ENCODE measurements around the gene HPSE2. TPM values are rescaled to one million over a fixed set of nuclear protein-coding genes. Genes with fewer than 3 reads are reported as not detected.

The HPSE2 gene
- total and polyA plus RNA-seq, 2 of the 13 experiments (the other 11 are each of a cell fraction or from before 2014, with no cell fraction given) = 0.01 TPM; not detected in 1

GRCh38 chr10:98628206-98628605, 607.4 kb downstream of the HPSE2 start (continued):
- TF ChIP-seq, protein P1, sequence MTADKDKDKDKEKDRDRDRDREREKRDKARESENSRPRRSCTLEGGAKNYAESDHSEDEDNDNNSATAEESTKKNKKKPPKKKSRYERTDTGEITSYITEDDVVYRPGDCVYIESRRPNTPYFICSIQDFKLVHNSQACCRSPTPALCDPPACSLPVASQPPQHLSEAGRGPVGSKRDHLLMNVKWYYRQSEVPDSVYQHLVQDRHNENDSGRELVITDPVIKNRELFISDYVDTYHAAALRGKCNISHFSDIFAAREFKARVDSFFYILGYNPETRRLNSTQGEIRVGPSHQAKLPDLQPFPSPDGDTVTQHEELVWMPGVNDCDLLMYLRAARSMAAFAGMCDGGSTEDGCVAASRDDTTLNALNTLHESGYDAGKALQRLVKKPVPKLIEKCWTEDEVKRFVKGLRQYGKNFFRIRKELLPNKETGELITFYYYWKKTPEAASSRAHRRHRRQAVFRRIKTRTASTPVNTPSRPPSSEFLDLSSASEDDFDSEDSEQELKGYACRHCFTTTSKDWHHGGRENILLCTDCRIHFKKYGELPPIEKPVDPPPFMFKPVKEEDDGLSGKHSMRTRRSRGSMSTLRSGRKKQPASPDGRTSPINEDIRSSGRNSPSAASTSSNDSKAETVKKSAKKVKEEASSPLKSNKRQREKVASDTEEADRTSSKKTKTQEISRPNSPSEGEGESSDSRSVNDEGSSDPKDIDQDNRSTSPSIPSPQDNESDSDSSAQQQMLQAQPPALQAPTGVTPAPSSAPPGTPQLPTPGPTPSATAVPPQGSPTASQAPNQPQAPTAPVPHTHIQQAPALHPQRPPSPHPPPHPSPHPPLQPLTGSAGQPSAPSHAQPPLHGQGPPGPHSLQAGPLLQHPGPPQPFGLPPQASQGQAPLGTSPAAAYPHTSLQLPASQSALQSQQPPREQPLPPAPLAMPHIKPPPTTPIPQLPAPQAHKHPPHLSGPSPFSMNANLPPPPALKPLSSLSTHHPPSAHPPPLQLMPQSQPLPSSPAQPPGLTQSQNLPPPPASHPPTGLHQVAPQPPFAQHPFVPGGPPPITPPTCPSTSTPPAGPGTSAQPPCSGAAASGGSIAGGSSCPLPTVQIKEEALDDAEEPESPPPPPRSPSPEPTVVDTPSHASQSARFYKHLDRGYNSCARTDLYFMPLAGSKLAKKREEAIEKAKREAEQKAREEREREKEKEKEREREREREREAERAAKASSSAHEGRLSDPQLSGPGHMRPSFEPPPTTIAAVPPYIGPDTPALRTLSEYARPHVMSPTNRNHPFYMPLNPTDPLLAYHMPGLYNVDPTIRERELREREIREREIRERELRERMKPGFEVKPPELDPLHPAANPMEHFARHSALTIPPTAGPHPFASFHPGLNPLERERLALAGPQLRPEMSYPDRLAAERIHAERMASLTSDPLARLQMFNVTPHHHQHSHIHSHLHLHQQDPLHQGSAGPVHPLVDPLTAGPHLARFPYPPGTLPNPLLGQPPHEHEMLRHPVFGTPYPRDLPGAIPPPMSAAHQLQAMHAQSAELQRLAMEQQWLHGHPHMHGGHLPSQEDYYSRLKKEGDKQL (CRISPR knock-in tag; IDR thresholded peaks at IDR 0.05; ENCODE audit: low read depth) = no peak
- TF ChIP-seq MXD4 (CRISPR knock-in tag; IDR thresholded peaks at IDR 0.05) (no peak), DBP (CRISPR knock-in tag; IDR thresholded peaks at IDR 0.05; ENCODE audit: not compliant biosample characterization) (no peak), ZNF335 (CRISPR knock-in tag; IDR thresholded peaks at IDR 0.05) (no peak)

DNA sequence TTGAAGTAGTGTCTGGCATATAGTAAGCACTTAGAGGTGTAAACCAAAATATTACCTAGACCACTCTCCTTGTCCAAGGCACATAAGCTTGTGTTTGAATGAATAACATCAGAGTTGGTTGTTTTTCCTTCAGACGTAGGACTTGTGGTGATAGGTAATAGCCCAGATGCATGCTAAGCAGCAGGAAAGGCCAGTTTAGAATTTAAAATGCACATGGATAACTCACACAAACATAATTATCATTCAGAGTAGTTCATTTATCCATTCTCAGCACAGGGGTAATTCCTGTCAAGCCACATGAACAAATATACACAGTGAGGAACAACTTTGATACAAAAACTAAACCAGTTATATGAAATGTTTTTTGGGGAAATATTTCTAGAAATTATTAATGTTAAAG, 607.9 kb downstream of the HPSE2 start:
- no peak overlapping the region for H2AFZ ChIP-seq (ENCODE audit: low read length)
- H3K4me3 ChIP-seq (replicated peaks in 1 of 3; ENCODE audit: insufficient read depth in 1 of 3, low read depth in 2 of 3, low read length in 3 of 3) = no peak overlapping the region
- FAIRE-seq = no peak
- DNase-seq (ENCODE audit: low spot score) = no peak
- H3K4me1 ChIP-seq (ENCODE audit: insufficient read depth, low read length) = no peaks in the 10 kb centered on the region
- no peak for ATAC-seq
- no peak overlapping the region for H3K9ac ChIP-seq (ENCODE audit: insufficient read depth, low read depth, low read length)
- H3K79me2 ChIP-seq (ENCODE audit: insufficient read depth, low read length) = no peaks in the 10 kb centered on the region
- no peaks in the 10 kb centered on the region for H3K36me3 ChIP-seq (replicated peaks in 1 of 2; ENCODE audit: control insufficient read depth in 1 of 2, insufficient read depth in 2 of 2, low read length in 2 of 2)
- ChIA-PET CTCF (ENCODE audit: low intra/inter-chr PET ratio, low total read pairs) (no interaction called here), POLR2A (no interaction called here)
- H3K27ac ChIP-seq (ENCODE audit: extremely low read length, insufficient read depth, low read length) = no peak overlapping the region
- H3K9me3 ChIP-seq (ENCODE audit: low read length) = no peaks in the 10 kb centered on the region
- in situ Hi-C loops (cut with HindIII; ENCODE audit: extremely low pct_ligation_motif_present, low pct_unique_long_range_greater_than_20kb) = no loop called here
- H4K20me1 ChIP-seq (ENCODE audit: insufficient read depth, low read length) = no peaks in the 10 kb centered on the region
- WGBS (ENCODE audit: low lambda C conversion rate) = 8% methylated on average over 1 of the region's 1 CpG
- H3K27me3 ChIP-seq (ENCODE audit: control insufficient read depth in 1 of 2, insufficient read depth in 2 of 2, low read length in 2 of 2) = no peaks in the 10 kb centered on the region; a peak in 1 of 5 replicates
- no TSS peak for BruUV-seq (replicated peaks)
- no peak overlapping the region for H3K4me2 ChIP-seq (ENCODE audit: low read depth, low read length)
- intact Hi-C loops (cut with micrococcal nuclease; ENCODE audit: unreplicated experiment) = no loop called here
- no peak for TF ChIP-seq ZNF784 (CRISPR knock-in tag; IDR thresholded peaks at IDR 0.05; ENCODE audit: borderline replicate concordance)
- TF ChIP-seq ZBTB43 (CRISPR knock-in tag; conservative IDR thresholded peaks at IDR 0.05) = no peak
- TF ChIP-seq ATF7-NPFF (CRISPR knock-in tag; IDR thresholded peaks at IDR 0.05; ENCODE audit: low read depth) = no peak
- no peak for TF ChIP-seq ZNF441 (CRISPR knock-in tag; IDR thresholded peaks at IDR 0.05; ENCODE audit: borderline replicate concordance)
- no peak for TF ChIP-seq GLI4 (CRISPR knock-in tag; IDR thresholded peaks at IDR 0.05; ENCODE audit: borderline replicate concordance)
- no peak for TF ChIP-seq SMAD3 (CRISPR knock-in tag; IDR thresholded peaks at IDR 0.05)
- TF ChIP-seq ZNF691 (CRISPR knock-in tag; IDR thresholded peaks at IDR 0.05; ENCODE audit: borderline replicate concordance, low read depth) = no peak
- TF ChIP-seq ZNF296 (CRISPR knock-in tag; conservative IDR thresholded peaks at IDR 0.05) = no peak
- no peak for TF ChIP-seq ZNF337 (CRISPR knock-in tag; IDR thresholded peaks at IDR 0.05; ENCODE audit: borderline replicate concordance, low read depth)
- TF ChIP-seq RBM39 (IDR thresholded peaks at IDR 0.05; ENCODE audit: low read depth, low read length, poor library complexity, severe bottlenecking) = no peak
